ENCODE data around the gene KLHL3.

DNA sequence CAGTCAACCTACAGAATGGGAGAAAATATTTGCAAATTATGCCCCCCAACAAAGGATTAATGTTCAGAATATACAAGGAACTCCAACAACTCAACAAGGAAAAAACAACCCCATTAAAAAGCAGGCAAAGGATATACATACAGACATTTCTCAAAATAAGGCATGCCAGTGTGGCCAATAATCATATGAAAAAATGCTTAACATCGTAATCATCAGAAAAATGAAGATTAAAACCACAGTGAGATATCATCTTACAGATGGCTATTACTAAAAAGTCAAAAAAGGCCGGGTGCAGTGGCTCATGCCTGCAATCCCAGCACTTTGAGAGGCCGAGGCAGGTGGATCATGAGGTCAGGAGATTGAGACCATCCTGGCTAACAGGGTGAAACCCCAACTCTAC, 103.2 kb downstream of the KLHL3 start:
- TF ChIP-seq POLR2A (IDR thresholded peaks at IDR 0.05; ENCODE audit: low read depth, low read length), result no peak
- TF ChIP-seq, protein P1, sequence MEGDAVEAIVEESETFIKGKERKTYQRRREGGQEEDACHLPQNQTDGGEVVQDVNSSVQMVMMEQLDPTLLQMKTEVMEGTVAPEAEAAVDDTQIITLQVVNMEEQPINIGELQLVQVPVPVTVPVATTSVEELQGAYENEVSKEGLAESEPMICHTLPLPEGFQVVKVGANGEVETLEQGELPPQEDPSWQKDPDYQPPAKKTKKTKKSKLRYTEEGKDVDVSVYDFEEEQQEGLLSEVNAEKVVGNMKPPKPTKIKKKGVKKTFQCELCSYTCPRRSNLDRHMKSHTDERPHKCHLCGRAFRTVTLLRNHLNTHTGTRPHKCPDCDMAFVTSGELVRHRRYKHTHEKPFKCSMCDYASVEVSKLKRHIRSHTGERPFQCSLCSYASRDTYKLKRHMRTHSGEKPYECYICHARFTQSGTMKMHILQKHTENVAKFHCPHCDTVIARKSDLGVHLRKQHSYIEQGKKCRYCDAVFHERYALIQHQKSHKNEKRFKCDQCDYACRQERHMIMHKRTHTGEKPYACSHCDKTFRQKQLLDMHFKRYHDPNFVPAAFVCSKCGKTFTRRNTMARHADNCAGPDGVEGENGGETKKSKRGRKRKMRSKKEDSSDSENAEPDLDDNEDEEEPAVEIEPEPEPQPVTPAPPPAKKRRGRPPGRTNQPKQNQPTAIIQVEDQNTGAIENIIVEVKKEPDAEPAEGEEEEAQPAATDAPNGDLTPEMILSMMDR (IDR thresholded peaks at IDR 0.05; ENCODE audit: extremely low read depth in 1 of 2, insufficient read depth in 1 of 2, low read depth in 1 of 2, low read length in 2 of 2), result no peak
- TF ChIP-seq MYC (IDR thresholded peaks at IDR 0.05; ENCODE audit: low read depth, low read length), result no peak
- TF ChIP-seq MAX (IDR thresholded peaks at IDR 0.05; ENCODE audit: insufficient read depth, insufficient read length), result no peak
- no peak for TF ChIP-seq GATA2 (IDR thresholded peaks at IDR 0.05; ENCODE audit: insufficient read depth, insufficient read length, low read depth, low read length)
- no peak for TF ChIP-seq POLR2AphosphoS5 (IDR thresholded peaks at IDR 0.05; ENCODE audit: insufficient read depth, low read depth, low read length)

Measured in endothelial cell of umbilical vein (primary cell).